Mammary epithelial cell (primary cell): ENCODE data around the gene PANX3.

Source experiments
- CTCF ChIP-seq, 2 donors: IDR thresholded peaks in 1 of 2; conservative IDR thresholded peaks in 1 of 2; 2 replicates each; pipeline ENCODE4 v1.5.1; 2011 to 2012; ENCODE audit warnings: inconsistent platforms in 2 of 2, low read length in 2 of 2, mild to moderate bottlenecking in 2 of 2, control low read depth in 1 of 2, low read depth in 1 of 2; ENCODE audit not compliant: insufficient read depth in 1 of 2; ENCODE audit errors: extremely low read depth in 1 of 2
- EZH2 ChIP-seq: IDR thresholded peaks from 2 replicates; pipeline ENCODE4 v1.6.1; 2012; ENCODE audit warnings: low read length, inconsistent platforms, borderline replicate concordance

- TF ChIP-seq EZH2, result no peak
- TF ChIP-seq CTCF (conservative IDR thresholded peaks at IDR 0.05 in 1 of 2, IDR thresholded peaks at IDR 0.05 in 1 of 2; ENCODE audit: extremely low read depth in 1 of 2, insufficient read depth in 1 of 2, low read depth in 1 of 2, low read length in 2 of 2), result no peak
Measured at GRCh38 chr11:124627546-124627945, 16.3 kb downstream of the PANX3 start.
